ENCODE data around the gene PAK6.

PAK6 gene

GRCh38 chr15:40232625-40233070, 6.2 kb upstream of the PAK6 start:
- peaks cover 8% of the 10 kb centered on the region for H3K4me1 ChIP-seq (ENCODE audit: control insufficient read depth, insufficient read depth, low read length)
- H3K9me3 ChIP-seq (ENCODE audit: control insufficient read depth, low read length) = no peaks in the 10 kb centered on the region
- no peaks in the 10 kb centered on the region for H3K27me3 ChIP-seq (ENCODE audit: control insufficient read depth, insufficient read depth, low read length)
- no peak overlapping the region for H3K4me3 ChIP-seq (ENCODE audit: low read length)
- H3K9ac ChIP-seq (ENCODE audit: low read length) = no peak overlapping the region
- no peaks in the 10 kb centered on the region for H3K36me3 ChIP-seq (ENCODE audit: control insufficient read depth, insufficient read depth, low read length)

- Histone ChIP-seq H3K9me3 (ENCODE audit: control insufficient read depth, low read length) (no peaks in the 10 kb centered on the region), H3K4me1 (ENCODE audit: control insufficient read depth, insufficient read depth, low read length) (peaks cover 13% of the 10 kb centered on the region), H3K9ac (ENCODE audit: low read length) (no peak overlapping the region), H3K36me3 (ENCODE audit: control insufficient read depth, insufficient read depth, low read length) (no peaks in the 10 kb centered on the region), H3K27me3 (ENCODE audit: control insufficient read depth, insufficient read depth, low read length) (peaks cover 10% of the 10 kb centered on the region), H3K4me3 (ENCODE audit: low read length) (no peak overlapping the region)
Observed at GRCh38 chr15:40233727-40234577, 4.9 kb upstream of the PAK6 start.

GRCh38 chr15:40234783-40235182, 4.1 kb upstream of the PAK6 start:
- peaks cover 21% of the 10 kb centered on the region for H3K4me1 ChIP-seq (ENCODE audit: control insufficient read depth, insufficient read depth, low read length)
- peaks cover 18% of the 10 kb centered on the region for H3K27me3 ChIP-seq (ENCODE audit: control insufficient read depth, insufficient read depth, low read length)
- no peaks in the 10 kb centered on the region for H3K9me3 ChIP-seq (ENCODE audit: control insufficient read depth, low read length)
- no peak overlapping the region for H3K4me3 ChIP-seq (ENCODE audit: low read length)
- H3K9ac ChIP-seq (ENCODE audit: low read length) = no peak overlapping the region
- H3K36me3 ChIP-seq (ENCODE audit: control insufficient read depth, insufficient read depth, low read length) = no peaks in the 10 kb centered on the region

GRCh38 chr15:40235201-40235885, 3.5 kb upstream of the PAK6 start:
- Histone ChIP-seq H3K9ac (ENCODE audit: low read length) (no peak overlapping the region), H3K4me1 (ENCODE audit: control insufficient read depth, insufficient read depth, low read length) (peaks cover 22% of the 10 kb centered on the region), H3K36me3 (ENCODE audit: control insufficient read depth, insufficient read depth, low read length) (no peaks in the 10 kb centered on the region), H3K9me3 (ENCODE audit: control insufficient read depth, low read length) (no peaks in the 10 kb centered on the region), H3K27me3 (ENCODE audit: control insufficient read depth, insufficient read depth, low read length) (peaks cover 23% of the 10 kb centered on the region), H3K4me3 (ENCODE audit: low read length) (no peak overlapping the region)

GRCh38 chr15:40239404-40239692, 485 bp downstream of the PAK6 start:
- Histone ChIP-seq H3K36me3 (ENCODE audit: control insufficient read depth, insufficient read depth, low read length) (no peaks in the 10 kb centered on the region), H3K27me3 (ENCODE audit: control insufficient read depth, insufficient read depth, low read length) (peaks cover 24% of the 10 kb centered on the region), H3K9ac (ENCODE audit: low read length) (peak overlapping the region; percentile 64), H3K4me1 (ENCODE audit: control insufficient read depth, insufficient read depth, low read length) (peaks cover 14% of the 10 kb centered on the region), H3K9me3 (ENCODE audit: control insufficient read depth, low read length) (no peaks in the 10 kb centered on the region), H3K4me3 (ENCODE audit: low read length) (peak overlapping the region; percentile 10)

GRCh38 chr15:40239693-40240618, 1.1 kb downstream of the PAK6 start:
- H3K9ac ChIP-seq (ENCODE audit: low read length) = peak overlapping the region; percentile 64
- H3K4me3 ChIP-seq (ENCODE audit: low read length) = no peak overlapping the region
- H3K27me3 ChIP-seq (ENCODE audit: control insufficient read depth, insufficient read depth, low read length) = peaks cover 24% of the 10 kb centered on the region

GRCh38 chr15:40240619-40241221, 1.9 kb downstream of the PAK6 start:
- H3K4me3 ChIP-seq (ENCODE audit: low read length) = no peak overlapping the region
- H3K4me1 ChIP-seq (ENCODE audit: control insufficient read depth, insufficient read depth, low read length) = peaks cover 24% of the 10 kb centered on the region
- no peak overlapping the region for H3K9ac ChIP-seq (ENCODE audit: low read length)
- H3K36me3 ChIP-seq (ENCODE audit: control insufficient read depth, insufficient read depth, low read length) = no peaks in the 10 kb centered on the region
- peaks cover 24% of the 10 kb centered on the region for H3K27me3 ChIP-seq (ENCODE audit: control insufficient read depth, insufficient read depth, low read length)
- H3K9me3 ChIP-seq (ENCODE audit: control insufficient read depth, low read length) = no peaks in the 10 kb centered on the region

More at GRCh38 chr15:40239693-40240618, 1.1 kb downstream of the PAK6 start:
- Histone ChIP-seq H3K36me3 (ENCODE audit: control insufficient read depth, insufficient read depth, low read length) (no peaks in the 10 kb centered on the region), H3K4me1 (ENCODE audit: control insufficient read depth, insufficient read depth, low read length) (peaks cover 16% of the 10 kb centered on the region), H3K9me3 (ENCODE audit: control insufficient read depth, low read length) (no peaks in the 10 kb centered on the region)

- peaks cover 25% of the 10 kb centered on the region for H3K4me1 ChIP-seq (ENCODE audit: control insufficient read depth, insufficient read depth, low read length)
- no peak overlapping the region for H3K4me3 ChIP-seq (ENCODE audit: low read length)
- no peaks in the 10 kb centered on the region for H3K36me3 ChIP-seq (ENCODE audit: control insufficient read depth, insufficient read depth, low read length)
- no peak overlapping the region for H3K9ac ChIP-seq (ENCODE audit: low read length)
- peaks cover 24% of the 10 kb centered on the region for H3K27me3 ChIP-seq (ENCODE audit: control insufficient read depth, insufficient read depth, low read length)
- no peaks in the 10 kb centered on the region for H3K9me3 ChIP-seq (ENCODE audit: control insufficient read depth, low read length)
Observed at GRCh38 chr15:40241269-40242212, 2.7 kb downstream of the PAK6 start.

GRCh38 chr15:40242213-40242599, 3.3 kb downstream of the PAK6 start:
- Histone ChIP-seq H3K4me1 (ENCODE audit: control insufficient read depth, insufficient read depth, low read length) (peaks cover 25% of the 10 kb centered on the region), H3K27me3 (ENCODE audit: control insufficient read depth, insufficient read depth, low read length) (peaks cover 24% of the 10 kb centered on the region), H3K9ac (ENCODE audit: low read length) (no peak overlapping the region), H3K36me3 (ENCODE audit: control insufficient read depth, insufficient read depth, low read length) (no peaks in the 10 kb centered on the region), H3K9me3 (ENCODE audit: control insufficient read depth, low read length) (no peaks in the 10 kb centered on the region), H3K4me3 (ENCODE audit: low read length) (no peak overlapping the region)

GRCh38 chr15:40242601-40243000, 3.7 kb downstream of the PAK6 start:
- Histone ChIP-seq H3K4me3 (ENCODE audit: low read length) (no peak overlapping the region), H3K27me3 (ENCODE audit: control insufficient read depth, insufficient read depth, low read length) (peaks cover 24% of the 10 kb centered on the region), H3K9me3 (ENCODE audit: control insufficient read depth, low read length) (no peaks in the 10 kb centered on the region), H3K4me1 (ENCODE audit: control insufficient read depth, insufficient read depth, low read length) (peaks cover 25% of the 10 kb centered on the region), H3K9ac (ENCODE audit: low read length) (no peak overlapping the region), H3K36me3 (ENCODE audit: control insufficient read depth, insufficient read depth, low read length) (no peaks in the 10 kb centered on the region)

Measured in mucosa of stomach (tissue), 1 donor.